Glomerular visceral epithelial cell (primary cell): Measurements from ENCODE around the gene RXFP3.
A peak's percentile ranks its signal among the peaks of the same experiment; 100 is the strongest.
"Not testable (repeated sequence)": the region's sequence is repeated elsewhere in the genome, so short reads cannot be mapped to it uniquely, and the experiment has no call there.

Experiments
- DNase-seq: peaks from one replicate; pipeline ENCODE4 v3.0.0-alpha.2; 2016; ENCODE audit errors: extremely low spot score

Gene RXFP3

DNA sequence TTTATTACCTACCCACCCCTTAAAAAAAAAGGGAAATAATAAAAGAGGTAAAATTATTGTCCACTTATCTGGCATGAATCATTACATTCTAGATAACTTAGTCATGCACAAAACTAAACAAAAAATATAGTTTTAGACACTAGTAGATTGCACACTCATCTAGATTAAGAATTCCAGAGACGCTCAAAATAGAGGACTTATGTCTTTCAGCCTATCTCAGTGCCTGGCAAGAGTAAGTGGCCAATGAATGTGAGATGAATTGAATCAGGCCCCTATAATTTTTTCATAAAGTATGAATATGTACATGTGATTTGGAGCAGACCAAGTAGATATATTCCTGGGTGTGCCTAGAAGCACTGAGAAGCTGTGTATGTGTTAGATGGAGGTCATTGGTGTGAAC lies 2.0 kb upstream of the RXFP3 start:
- peak; percentile 11 for DNase-seq

DNA sequence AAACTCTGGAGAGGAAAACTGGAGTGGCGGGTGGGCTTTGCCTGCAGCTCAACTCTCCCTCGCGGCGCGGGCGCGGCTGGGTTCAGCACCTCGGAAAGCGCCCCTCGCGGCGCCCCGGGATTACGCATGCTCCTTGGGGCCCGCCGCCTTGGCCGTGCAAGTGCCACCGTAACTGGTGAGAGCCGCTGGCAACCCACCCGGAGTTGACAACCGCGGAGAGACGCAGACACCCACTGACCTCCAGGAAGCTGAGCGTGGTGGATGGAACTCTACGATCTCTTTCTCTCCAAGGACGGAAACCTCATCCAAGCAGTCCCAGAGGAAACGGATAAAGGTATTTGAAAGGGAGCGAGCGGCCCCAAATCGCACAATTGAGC lies 194 bp upstream of the RXFP3 start:
- DNase-seq, result peak; percentile 69

DNA sequence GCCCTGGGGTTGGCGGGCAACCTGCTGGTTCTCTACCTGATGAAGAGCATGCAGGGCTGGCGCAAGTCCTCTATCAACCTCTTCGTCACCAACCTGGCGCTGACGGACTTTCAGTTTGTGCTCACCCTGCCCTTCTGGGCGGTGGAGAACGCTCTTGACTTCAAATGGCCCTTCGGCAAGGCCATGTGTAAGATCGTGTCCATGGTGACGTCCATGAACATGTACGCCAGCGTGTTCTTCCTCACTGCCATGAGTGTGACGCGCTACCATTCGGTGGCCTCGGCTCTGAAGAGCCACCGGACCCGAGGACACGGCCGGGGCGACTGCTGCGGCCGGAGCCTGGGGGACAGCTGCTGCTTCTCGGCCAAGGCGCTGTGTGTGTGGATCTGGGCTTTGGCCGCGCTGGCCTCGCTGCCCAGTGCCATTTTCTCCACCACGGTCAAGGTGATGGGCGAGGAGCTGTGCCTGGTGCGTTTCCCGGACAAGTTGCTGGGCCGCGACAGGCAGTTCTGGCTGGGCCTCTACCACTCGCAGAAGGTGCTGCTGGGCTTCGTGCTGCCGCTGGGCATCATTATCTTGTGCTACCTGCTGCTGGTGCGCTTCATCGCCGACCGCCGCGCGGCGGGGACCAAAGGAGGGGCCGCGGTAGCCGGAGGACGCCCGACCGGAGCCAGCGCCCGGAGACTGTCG lies 976 bp downstream of the RXFP3 start:
- DNase-seq, result no peak

GRCh38 chr5:33937707-33938506 lies 1.7 kb downstream of the RXFP3 start:
- DNase-seq, result no peak

DNA sequence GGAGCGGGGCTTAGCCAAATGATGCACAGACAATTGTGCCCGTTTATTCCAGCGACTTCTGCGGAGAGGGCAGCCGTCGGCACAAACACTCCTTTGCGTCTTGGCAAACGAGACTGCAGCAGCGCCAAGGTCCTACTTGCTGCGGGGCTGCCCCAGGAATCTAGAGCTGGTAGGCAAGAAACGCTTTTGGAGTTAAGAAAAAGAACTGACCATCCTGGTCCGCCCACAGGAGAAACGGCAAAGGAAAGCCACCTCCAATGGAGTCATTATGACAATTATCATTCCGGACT lies 2.3 kb downstream of the RXFP3 start:
- DNase-seq, result no peak

DNA sequence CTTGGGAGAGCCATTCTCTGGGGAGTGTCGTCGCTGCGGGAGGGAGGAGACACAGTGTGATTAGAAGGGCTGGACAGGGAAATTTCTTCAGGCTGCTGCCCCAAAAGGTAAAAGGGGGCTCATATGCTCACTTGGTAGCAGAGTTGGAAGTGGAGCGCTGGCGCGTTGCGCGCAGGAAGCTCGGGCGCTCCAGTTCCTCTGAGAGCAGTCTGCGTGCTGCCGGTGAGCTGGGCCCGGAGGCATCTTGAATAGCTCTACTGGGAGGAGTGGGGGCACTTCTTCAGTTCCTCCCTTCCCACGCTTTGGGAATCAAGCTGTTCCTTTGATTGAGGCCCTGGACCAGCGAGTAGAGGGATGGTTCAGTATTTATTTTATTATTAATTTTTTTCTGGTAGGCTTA lies 2.7 kb downstream of the RXFP3 start:
- DNase-seq, result no peak

- DNase-seq, result peak; percentile 5
Measured at GRCh38 chr5:33939556-33940262, 3.5 kb downstream of the RXFP3 start.

DNA sequence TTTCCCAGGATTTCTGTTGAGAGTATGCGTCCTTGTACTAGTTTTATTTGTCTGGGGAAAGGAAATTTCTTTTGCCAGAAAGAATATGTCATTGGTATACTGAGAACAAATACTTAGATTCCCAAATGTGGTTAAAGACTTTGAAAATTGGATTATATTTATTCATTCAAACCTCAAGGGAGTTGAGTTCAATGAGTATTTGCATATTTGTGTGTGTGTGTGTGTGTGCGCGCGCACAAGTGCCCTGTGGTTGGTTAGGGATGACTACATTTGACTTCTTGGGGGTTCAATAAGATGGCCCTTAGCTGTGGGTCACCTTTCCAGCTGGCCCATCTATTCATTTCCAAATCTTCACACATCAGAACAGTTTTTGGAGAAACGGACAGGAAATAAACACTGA lies 4.9 kb downstream of the RXFP3 start:
- DNase-seq, result no peak

DNA sequence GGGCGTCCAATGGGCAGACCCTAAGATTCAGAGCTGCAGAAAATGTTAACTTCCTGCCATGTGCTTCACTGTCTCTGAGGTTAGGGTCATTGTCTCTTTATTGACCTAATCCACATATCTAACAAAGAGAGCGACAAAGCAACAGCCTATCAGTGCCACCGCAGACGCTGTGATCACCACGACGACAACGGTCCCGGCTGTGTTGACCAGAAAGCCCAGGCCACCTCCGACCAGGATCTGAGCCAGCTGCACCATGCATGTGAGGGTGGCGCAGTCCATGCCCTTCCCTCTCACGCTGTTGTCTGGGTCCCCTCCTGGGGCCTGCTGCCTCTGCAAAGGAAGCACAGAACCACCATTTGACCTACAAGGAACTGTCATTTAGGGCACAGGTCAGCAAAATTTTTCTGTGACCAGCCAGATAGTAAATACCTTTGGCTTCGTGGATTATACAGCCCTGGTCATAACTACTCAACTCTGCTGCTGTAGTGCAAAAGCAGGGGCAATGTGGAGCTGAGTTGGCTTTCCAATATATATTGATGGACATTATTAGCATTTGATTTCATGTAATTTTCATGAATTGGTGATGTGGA lies 8.5 kb downstream of the RXFP3 start:
- DNase-seq, result no peak

GRCh38 chr5:33952175-33952574 lies 16.0 kb downstream of the RXFP3 start:
- DNase-seq, result not testable (repeated sequence)

- DNase-seq, result no peak
Measured at GRCh38 chr5:33957577-33958150, 21.5 kb downstream of the RXFP3 start.

DNA sequence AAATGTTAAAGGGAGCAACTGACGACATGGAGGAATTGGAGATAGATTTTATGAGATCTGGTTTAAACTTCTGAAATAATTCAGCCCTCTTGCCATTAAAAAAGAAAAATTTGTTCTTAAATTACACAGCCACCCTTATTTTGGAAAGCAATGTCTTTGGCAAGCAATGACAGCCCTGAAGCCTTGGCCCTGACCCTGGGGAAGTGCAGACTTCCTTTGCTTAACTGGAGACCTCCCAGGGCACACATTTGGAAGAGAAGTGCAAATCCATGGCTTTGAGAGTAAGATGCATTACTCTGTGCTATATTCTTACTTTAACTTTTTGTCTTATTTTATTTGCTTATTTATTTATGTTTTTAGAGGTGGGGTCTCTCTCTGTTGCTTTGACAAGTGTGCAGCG lies 22.0 kb downstream of the RXFP3 start:
- DNase-seq, result no peak

- DNase-seq, result no peak
Measured at GRCh38 chr5:33964132-33964700, 28.0 kb downstream of the RXFP3 start.

GRCh38 chr5:33966805-33967204 lies 30.6 kb downstream of the RXFP3 start:
- no peak for DNase-seq

DNA sequence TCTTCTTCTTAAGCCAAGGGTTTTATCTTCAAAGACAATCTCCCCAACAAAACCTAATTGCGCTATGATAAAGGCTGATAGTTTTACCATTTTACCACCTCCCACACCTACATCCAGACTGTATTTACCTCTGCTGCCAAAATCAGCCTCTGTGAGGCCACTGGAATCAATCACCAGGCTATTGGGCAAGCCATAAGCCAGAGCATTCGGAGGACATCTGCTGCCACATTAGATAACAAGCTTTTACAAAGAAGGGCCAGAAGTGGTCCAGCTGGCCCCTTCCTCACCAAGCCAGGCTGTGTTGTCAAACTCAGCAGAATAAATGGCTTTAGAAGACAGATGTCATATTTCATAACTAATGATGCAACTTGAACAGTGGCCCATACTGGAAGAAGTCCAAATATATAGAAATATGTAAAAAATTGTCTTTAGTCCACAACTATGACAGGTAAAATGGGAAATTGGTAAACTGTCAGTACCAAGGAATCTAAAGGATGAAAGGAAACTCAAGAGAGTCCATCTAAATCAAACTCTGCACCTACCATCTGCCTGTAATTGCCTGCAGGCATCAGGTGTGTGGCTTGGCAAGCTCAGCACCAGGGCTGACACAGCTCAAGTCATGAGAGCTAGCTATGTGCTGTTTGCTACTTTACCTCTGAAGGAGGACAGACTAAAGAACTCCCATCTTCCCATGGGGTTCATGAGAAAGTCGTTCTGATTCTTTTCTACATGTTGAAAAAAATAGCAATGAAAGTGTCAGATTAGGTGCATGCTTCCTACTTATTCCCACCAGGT lies 32.2 kb downstream of the RXFP3 start:
- no peak for DNase-seq

- peak; percentile 58 for DNase-seq
Measured at GRCh38 chr5:33969572-33970452, 33.6 kb downstream of the RXFP3 start.

GRCh38 chr5:33973271-33973670 lies 37.1 kb downstream of the RXFP3 start:
- no peak for DNase-seq

DNA sequence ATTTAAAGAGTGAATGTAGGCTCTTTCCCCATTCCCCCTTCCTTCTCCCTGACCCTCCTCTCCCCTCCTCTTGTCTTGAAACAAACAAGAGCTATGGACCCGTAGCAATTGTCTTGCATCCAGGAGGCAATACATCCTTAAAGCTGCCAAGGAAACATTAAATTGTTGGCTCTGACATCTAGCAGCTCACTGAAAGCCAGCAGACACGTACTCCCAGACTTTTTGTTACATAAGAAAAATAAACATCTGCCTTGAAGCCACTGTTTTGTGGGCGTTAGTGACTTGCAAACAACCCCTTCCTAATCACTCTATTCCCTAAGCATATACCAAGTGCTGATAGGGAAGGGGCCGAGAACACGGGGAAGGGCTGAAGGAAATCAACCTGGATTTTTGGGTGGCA lies 39.7 kb downstream of the RXFP3 start:
- DNase-seq, result no peak

DNA sequence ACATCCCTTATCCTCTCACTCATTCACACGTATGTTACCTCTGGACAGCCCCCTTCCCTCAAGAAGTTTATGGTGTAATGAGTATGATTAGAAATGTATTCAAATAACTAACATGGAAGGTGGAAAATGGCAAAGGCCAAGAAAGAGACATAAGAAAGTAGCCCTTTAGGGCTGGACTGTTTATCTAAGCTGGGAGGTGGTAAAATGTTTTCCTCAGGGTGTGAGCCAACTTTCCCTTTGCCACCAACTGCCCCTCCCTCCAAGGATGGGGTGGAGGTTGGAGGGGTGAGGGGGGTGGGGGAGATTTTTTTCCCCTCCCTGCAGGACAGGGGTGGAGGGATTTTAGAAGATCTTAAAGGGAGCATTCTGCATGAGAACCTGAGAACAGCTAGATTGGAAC lies 40.1 kb downstream of the RXFP3 start:
- DNase-seq, result no peak

DNA sequence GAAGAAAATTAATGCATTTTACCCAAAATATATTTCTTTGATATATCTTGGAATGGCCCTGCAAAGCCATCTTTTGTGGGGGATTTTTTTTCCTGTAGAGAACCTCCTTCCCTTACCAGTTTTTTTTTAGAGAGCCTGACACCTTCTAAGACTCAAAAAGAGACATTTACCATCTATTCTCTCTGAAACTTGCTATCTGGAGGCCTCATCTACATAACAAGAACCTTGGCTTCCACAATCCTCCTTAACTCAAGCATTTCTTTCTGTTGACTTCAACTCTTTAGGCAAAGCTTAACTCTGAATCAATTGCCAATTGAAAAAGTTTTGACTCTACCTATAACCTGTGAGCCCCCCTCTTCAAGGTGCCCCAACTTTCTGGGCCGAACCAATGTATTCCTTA lies 42.1 kb downstream of the RXFP3 start:
- DNase-seq, result no peak
